GM13977 (cell line): ENCODE results near the gene DEPDC4.
"Not testable (repeated sequence)": the region's sequence is repeated elsewhere in the genome, so short reads cannot be mapped to it uniquely, and the experiment has no call there.

Experiments used
- DNase-seq: peaks from one replicate; pipeline ENCODE4 v3.0.0; 2012; ENCODE audit warnings: low spot score
- CTCF ChIP-seq: IDR thresholded peaks from 2 replicates; pipeline ENCODE4 v1.5.1; 2012; ENCODE audit warnings: mild to moderate bottlenecking, control low read depth; ENCODE audit not compliant: insufficient read depth; ENCODE audit errors: extremely low read depth, missing control alignments
- in situ Hi-C: fragments of 300-500 bp; cut with MboI; formaldehyde crosslinking; loops from one replicate; pipeline ENCODE4 v1.12.0; 2022; ENCODE audit warnings: low sequenced_read_pairs, low pct_unique_long_range_greater_than_20kb, mixed read lengths, inconsistent platforms; ENCODE audit not compliant: unreplicated experiment

DEPDC4 gene

GRCh38 chr12:100266835-100267602, at the start of gene DEPDC4, which contains the start of gene SCYL2:
Gene DEPDC4, minus strand, starts transcription at chr12:100267079. Its CDS starts 3 bp downstream, at chr12:100267076.
Gene SCYL2, plus strand, starts transcription at chr12:100267177. Its CDS starts 15,794 bp downstream, at chr12:100282971.
- in situ Hi-C loops = no loop called here
- DNase-seq = peak; percentile 91
- no peak for TF ChIP-seq CTCF

- in situ Hi-C loops = no loop called here
- TF ChIP-seq CTCF = no peak
- DNase-seq = no peak
Observed at GRCh38 chr12:100311317-100311716, 44.4 kb upstream of the DEPDC4 start.

GRCh38 chr12:100308138-100308537, 41.3 kb upstream of the DEPDC4 start:
- DNase-seq, in situ Hi-C loops: not testable (repeated sequence)

GRCh38 chr12:100304334-100304733, 37.5 kb upstream of the DEPDC4 start:
- in situ Hi-C loops, DNase-seq: not testable (repeated sequence)

- in situ Hi-C loops = no loop called here
- no peak for DNase-seq
- no peak for TF ChIP-seq CTCF
Observed at GRCh38 chr12:100303831-100304230, 37.0 kb upstream of the DEPDC4 start.

GRCh38 chr12:100302081-100302480, 35.2 kb upstream of the DEPDC4 start:
- TF ChIP-seq CTCF = no peak
- DNase-seq = no peak
- in situ Hi-C loops = no loop called here

- in situ Hi-C loops = no loop called here
- TF ChIP-seq CTCF = no peak
- no peak for DNase-seq
Observed at GRCh38 chr12:100295764-100296555, 29.1 kb upstream of the DEPDC4 start.

- in situ Hi-C loops = not testable (repeated sequence)
Observed at GRCh38 chr12:100294366-100294765, 27.5 kb upstream of the DEPDC4 start.

More at GRCh38 chr12:100294366-100294765, 27.5 kb upstream of the DEPDC4 start:
- not testable (repeated sequence) for DNase-seq
